NCI-H1092 treated with DMSO at 0.1 percent for 48 hours (cell line): ENCODE data around the gene RAB29.
"Not testable (repeated sequence)": the region's sequence is repeated elsewhere in the genome, so short reads cannot be mapped to it uniquely, and the experiment has no call there.

Source experiments
- DNase-seq: peaks from one replicate; lab custom pipeline; 2025; lab: John Stamatoyannopoulos, UW

RAB29 gene

DNA sequence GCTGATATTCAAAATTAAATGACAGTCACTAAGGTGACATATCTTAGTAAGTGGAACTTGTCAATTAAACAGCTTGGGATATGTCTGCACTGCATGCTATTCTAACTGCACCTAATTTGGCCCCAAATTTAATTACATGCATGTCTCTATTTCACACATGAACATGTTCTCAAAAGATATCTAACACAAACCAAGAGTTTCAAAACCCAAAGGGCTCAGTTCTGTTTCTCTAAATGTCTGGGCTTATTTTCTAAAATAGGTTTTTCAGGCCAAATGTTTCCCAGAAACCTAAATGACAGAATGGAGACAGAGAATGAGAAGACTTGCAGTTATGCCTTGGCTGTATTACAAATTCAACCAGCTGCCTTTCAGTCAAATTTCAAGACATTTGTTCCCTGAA lies 11.3 kb downstream of the RAB29 start:
- DNase-seq, result no peak

- DNase-seq, result no peak
Measured at GRCh38 chr1:205760606-205761005, 14.7 kb downstream of the RAB29 start.

GRCh38 chr1:205756552-205756951 lies 18.7 kb downstream of the RAB29 start:
- no peak for DNase-seq

DNA sequence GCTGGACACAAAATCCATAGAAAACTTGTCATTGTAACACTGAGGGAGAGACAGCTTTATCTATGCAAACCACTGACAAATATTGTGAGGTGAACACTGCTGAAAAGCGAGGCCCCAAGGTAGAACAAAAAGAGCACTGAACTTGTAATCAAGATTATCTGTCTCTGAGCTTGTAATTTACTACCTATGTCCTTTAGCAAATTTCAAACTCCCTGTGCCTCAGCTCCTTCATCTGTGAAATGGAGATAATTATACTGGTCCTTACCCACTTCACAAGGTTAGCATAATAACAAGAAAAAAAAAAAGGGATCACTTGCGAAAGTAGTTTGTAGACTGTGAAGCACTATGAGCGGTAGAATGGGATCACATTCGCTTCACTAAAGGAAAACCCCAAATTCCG lies 20.4 kb downstream of the RAB29 start:
- DNase-seq, result no peak

DNA sequence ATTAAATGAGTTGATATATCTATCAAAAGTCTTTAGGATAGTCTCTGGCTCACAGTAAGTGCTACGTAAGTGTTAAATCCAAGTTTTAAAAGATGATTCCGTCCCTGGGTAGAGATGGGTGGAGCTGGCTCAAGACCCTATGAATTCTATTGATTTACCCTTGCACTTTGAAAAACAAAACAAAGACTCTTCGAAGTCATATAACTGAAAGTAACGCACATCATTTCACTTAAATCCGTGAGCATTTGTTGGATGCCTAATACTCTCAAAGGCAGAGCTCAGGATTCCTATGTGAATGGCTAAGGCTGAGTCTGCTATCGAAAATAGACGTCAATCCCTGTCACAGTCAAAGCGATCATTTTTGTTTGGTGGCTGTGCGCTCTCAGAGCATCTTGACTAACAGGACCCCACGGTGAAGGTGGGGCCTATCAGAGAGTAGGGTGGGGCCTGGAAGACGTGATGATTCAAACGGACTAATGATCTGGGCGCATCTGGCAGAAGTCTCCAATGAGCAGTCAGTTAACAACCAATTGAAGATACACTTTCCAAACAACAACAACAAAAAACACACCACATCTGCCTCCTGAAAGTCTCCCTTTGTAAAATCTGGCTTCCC lies 24.1 kb downstream of the RAB29 start:
- DNase-seq, result no peak

- DNase-seq, result peak; percentile 100
Measured at GRCh38 chr1:205750138-205751035, 24.9 kb downstream of the RAB29 start, which contains the start of gene NUCKS1. Gene NUCKS1, minus strand, starts transcription at chr1:205750182. Its CDS starts 209 bp downstream, at chr1:205749973.

GRCh38 chr1:205749234-205750137 lies 25.8 kb downstream of the RAB29 start:
- DNase-seq, result peak; percentile 96

DNA sequence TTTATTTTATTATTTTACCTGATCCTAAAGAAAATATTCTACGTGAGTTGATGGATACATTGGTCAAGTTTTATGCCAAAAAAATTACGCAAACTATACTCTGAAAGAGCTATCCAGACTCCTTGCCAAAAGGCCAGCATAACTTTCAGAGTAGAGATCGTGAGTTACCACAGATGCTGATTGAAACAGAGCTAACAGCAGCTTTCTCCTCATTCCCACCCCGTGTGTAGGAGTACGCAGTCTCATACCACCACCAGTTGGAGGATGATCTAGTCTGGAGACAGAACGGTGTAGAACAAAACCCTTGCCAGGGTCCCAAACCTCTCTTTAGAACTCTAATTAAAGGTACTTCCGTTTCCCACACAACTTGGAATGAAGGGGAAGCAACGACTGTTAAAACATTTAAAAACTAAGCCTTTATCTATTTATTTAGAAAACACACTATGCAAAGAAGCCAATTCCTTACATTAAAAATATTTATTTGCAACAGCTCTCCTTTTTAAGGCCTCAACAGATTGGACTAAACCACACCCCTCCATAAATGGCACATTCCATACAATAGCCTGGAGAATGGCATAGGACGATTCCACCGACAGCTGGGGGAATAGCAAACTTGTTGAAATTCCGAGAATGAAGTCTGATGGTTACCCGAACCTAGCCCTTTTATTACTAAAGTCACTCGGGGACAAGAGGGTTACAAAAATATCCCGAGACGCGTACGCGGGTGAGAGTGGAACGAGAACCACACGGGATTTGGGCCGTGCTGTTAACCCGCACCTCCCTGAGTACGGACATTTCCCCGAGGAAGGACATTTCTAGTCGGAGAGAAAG lies 26.7 kb downstream of the RAB29 start:
- peak; percentile 73 for DNase-seq

DNA sequence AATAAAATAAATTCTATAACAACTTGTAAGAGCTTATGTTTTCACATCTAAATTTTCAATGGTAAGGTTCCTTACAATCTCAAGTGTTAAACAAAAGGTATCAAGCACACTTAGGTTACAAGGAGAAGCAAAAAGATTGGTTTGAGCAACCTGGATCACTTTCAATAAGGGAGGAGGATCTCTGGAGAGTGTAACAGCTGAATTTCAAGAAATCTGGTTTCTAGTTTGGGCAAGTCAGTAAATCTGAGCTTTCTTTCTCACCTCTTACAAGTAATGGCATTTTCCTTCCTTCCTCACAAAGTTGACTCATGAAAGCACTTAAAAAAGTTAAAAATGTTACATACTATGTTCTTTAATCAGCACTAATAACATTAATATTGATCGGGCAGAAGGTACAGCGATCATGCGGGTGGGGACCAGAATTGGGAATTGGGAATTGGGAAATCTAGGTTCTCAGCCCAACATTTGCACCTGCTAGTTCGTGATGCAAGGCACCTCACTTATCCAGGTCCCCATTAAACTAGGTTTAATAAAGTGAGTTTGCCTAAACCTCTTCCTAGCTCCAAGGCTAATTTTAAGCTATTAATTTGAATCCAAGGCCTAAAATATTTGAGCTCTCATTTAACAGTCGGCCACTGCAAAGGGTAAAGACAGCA lies 28.4 kb downstream of the RAB29 start:
- no peak for DNase-seq

DNA sequence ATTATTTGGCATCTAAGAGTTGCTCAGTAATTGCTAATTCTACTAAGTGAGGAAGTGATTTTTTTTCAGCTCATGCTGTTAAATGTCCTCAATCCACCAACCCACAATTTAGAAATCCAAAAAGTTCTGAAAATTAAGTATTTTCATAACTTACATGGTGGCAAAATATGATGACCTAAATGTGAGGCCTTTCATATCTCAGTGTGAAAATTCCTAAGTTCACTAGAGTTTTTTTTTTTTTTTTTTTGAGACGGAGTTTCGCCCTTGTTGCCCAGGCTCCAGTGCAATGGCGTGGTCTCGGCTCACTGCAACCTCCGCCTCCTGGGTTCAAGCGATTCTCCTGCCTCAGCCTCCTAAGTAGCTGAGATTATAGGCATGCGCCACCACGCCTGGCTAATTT lies 30.9 kb downstream of the RAB29 start:
- no peak for DNase-seq

DNA sequence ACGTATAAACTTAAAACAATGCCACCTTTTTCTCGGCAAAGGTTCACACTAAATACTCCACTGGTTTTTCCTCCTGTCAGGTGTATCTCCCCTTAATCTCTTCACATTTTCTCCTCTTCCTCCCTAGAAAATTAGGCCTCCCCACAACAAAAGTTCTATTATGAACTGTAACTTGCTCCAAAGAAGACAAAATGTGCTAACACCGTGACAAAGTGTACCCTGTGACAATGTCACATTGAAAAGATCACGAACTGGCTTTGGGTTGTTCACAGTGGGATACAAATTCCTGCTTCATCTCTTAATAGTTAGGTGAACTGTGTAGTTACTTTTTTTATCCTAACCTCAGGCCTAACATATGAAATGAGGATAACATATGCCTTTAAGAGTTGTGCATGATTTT lies 31.3 kb downstream of the RAB29 start:
- no peak for DNase-seq

DNA sequence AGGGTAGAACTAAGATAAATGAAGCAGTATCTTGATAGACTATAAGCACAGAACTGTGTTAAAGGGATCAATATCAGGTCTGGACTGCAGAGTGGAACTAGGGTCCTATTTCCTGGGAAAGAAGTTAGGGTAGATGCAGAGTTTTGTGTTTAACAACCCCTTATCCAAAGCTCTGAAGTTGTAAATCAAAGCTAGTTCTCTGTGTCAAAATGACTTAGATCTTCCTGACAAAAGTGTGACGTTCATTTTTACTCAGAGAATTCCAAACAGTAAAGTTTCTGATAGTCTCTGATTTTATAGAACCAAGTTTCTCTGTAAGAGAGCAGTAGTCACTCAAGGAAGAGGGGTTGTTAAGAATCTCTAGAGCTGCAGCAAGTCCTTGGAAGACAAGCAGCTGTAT lies 33.6 kb downstream of the RAB29 start:
- no peak for DNase-seq

DNA sequence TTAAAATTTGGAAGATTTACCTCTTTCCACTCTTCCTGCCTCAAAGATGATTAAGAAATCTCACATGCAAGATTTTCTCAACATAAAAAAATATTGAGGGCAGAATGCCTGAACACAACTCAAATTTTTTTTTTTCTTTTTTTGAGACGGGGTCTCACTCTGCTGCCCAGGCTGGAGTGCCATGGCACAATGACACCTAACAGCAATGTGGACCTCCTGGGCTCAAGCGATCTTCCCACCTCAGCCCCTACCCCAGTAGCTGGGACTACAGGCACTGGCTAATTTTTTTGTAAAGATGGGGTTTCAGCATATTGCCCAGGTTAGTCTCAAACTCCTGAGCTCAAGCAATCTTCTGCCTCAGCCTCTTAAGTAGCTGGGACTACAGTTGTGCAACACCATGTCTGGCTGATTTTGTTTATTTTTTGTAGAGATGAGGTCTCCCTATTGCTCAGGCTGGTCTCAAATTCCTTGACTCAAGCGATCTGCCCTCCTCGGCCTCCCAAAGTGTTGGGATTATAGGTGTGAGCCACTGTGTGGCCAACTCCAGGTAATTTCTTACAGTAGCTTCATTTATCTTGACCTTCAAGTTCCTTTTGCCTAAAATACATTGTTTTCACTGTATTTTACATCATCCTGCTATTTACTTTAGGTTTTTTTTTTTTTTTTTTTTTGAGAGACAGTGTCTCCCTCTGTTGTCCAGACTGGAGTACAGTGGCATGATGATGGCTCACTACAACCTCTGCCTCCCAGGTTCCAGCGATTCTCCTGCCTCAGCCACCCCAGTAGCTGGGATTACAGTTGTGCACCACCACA lies 35.7 kb downstream of the RAB29 start:
- DNase-seq, result no peak

DNA sequence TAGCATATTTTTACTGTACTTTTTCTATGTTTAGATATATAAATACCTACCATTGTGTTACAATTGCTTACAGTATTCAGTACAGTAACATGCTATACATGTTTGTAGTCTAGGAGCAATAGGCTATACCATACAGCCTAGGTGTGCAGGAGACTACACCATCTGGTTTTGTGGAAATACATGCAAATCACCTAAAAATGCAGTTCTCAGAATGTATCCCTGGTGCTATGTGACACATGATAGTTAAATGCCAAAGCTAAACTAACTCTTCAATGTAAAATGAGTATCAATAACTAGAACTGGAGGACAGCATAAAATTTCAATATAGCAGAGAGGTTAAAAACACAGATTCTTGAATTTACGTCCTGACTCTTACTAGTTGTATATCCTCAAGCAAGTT lies 40.1 kb downstream of the RAB29 start:
- no peak for DNase-seq

GRCh38 chr1:205733438-205734175 lies 41.7 kb downstream of the RAB29 start:
- DNase-seq, result no peak

DNA sequence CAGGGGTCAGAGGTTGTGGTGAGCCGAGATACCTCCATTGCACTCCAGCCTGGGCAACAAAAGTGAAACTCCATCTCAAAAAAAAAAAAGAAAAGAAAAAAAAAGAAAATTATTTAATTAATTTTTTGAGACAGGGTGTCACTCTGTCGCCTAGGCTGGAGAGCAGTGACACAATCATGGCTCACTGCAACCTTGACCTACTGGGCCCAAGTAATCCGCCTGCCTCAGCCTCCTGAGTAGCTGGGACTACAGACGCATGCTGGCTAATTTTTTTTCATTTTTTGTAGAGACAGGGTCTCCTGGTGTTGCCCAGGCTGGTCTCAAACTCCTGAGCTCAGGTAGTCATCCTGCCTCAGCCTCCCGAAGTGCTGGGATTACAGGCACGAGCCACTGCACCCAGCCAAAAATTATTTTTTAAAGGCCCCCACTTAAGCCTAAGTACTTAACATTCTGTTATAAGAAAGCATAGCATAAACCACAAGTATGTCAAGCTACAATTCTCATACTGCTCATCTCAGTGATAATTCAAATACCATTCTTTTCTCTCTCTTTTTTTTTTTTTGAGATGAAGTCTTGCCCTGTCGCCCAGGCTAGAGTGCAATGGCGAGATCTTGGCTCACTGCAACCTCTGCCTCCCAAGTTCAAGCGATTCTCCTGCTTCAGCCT lies 45.2 kb downstream of the RAB29 start:
- no peak for DNase-seq

GRCh38 chr1:205726619-205727125 lies 48.6 kb downstream of the RAB29 start:
- DNase-seq, result no peak

DNA sequence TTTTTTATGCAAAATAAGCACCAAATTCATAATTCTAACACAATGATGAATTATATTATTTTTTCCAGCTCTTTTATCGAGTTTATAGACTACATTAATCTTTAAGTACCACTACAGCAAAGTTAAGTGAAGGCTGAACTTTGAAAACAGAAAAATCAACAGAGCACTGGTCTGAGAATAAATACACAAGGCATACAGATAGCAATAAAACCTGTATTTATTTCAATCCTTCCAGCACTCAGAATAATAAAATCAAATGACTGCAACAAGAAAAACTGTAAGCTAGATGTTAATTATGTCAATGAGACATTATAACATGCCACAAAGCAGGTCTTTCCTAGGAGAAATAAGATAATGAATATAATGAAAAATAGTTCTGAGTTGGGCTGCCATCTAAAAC lies 49.8 kb downstream of the RAB29 start:
- no peak for DNase-seq

GRCh38 chr1:205720740-205721139 lies 54.5 kb downstream of the RAB29 start:
- not testable (repeated sequence) for DNase-seq
